Right kidney (tissue), 9 donors: Measurements from ENCODE around the gene C10orf90.
A peak's percentile ranks its signal among the peaks of the same experiment; 100 is the strongest.

ENCODE experiments used
- DNase-seq: peaks from one replicate; pipeline ENCODE4 v3.0.0-alpha.2; 2016
- long read RNA-seq, 8 donors: transcript quantifications; one replicate each; lab custom pipeline, GENCODE V29; 2026

The C10orf90 gene, protein sequence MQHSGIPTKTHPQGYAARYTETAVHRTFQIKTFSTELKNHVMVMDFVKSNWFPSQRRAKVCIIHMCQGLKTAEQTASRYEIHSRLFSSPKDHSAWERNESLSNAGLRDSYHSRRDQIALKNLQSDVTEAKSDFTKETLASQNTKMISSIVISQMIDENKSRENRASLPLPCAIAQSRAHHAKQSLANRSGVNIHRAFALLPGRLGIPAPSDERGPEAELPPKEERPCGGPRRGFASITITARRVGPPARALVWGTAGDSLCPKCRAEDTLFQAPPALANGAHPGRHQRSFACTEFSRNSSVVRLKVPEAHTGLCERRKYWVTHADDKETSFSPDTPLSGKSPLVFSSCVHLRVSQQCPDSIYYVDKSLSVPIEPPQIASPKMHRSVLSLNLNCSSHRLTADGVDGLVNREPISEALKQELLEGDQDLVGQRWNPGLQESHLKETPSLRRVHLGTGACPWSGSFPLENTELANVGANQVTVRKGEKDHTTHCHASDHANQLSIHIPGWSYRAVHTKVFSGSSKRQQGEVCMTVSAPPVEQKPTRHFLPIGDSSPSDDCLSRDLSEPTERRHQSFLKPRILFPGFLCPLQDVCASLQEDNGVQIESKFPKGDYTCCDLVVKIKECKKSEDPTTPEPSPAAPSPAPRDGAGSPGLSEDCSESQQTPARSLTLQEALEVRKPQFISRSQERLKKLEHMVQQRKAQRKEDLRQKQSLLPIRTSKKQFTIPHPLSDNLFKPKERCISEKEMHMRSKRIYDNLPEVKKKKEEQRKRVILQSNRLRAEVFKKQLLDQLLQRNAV
- long read RNA-seq, donor 1: 0 reads
- long read RNA-seq, donor 2: 0 reads
- long read RNA-seq, donor 3: 0 reads
- long read RNA-seq, donor 4: 0 reads
- long read RNA-seq, donor 5: 0 reads
- long read RNA-seq, donor 6, partial matches to known transcripts: 0 of 1 reads
- long read RNA-seq, donor 6, other reads (novel, unspliced or antisense): 0 of 1 reads
- long read RNA-seq, donor 7: 0 reads
- long read RNA-seq, donor 8: 0 reads

DNA sequence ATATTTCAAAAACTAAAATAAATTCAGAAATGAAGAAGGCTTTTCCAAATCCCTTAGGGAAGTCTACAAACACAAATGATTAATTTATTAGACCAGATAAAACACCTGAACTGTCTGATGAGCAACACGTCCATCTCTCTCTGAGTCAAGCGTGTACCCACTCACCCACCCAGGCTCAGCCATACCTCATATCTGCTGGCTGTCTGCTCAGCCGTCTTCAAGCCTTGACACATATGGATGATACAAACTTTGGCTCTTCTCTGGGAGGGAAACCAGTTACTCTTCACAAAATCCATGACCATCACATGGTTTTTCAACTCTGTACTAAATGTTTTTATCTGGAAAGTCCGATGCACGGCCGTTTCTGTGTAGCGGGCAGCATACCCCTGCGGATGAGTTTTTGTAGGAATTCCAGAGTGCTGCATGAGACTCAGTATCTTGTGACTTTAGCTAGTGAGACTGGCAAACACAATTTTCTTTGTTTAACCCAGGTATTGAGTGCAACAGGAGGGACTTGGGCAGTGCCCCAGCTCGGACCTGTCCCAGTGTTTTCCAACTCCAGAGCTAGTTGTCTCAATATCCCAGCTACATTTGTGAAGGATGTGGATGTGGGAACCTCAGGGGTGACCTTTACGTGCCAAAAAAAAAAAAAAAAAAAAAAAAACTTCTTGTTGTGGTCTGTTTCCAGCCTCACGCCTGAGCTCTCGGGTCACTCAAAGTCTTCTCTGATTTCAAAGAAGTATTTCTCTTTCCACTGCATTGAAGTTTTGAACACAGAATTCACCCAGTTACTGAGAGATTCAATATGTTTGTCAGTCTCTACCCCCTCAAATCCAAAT lies at the start of gene C10orf90:
TSS of gene C10orf90 (minus strand) at position 638 of the 839 bp plus-strand sequence. CDS start at position 425, 213 bp downstream.
- DNase-seq: no peak

DNA sequence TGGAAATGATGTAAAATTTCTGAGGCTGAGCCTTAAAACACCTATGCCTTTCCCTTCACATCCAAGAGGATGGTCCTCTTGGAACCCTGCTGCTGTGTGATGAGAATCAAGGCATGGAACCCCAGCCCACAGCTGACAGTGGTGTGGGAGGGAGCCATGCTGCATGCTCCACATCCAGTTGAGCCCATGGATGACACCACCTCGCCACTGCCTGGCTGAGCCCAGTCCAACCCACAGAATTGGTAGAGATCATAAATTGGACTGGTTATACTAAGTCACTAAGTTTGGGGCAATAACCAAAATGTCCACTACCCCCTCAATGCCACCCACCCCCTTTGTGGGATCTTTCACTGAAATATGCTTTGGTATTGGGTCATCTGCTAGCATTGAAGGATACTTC lies 45.9 kb upstream of the C10orf90 start:
- no peak for DNase-seq

DNA sequence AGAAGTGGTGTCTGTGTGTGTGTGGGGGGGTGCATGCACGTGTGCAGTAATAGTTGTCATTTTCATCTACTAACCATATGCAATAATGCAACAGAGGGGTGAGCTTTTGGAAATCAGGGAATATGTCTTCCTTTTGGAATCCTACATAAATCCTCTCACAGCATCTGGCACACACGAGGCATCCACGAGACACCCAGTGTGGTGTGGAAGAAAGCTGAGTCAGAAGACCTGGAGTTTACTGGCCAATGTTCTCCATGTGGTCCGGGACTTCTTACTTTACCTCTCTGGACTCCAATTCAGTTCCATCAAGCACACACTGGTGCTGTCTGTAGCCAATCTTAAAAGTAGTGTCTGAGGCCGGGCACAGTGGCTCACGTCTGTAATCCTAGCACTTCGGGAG lies 43.1 kb upstream of the C10orf90 start:
- no peak for DNase-seq

DNA sequence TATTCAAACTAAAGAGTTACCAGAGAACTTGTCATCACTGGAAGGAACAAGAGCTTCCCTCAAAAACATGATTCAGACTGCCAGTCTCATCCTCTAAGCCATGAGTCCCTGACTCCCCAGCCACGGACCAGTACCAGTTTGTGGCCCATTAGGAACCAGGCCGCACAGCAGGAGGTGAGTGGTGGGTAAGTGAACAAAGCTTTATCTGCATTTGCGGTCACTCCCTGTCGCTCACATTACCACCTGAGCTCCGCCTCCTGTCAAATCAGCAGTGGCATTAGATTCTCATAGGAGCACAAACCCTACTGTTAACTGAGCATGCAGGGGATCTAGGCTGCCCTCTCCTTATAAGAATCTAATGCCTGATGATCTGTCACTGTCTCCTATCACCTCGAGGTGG lies 42.2 kb upstream of the C10orf90 start:
- no peak for DNase-seq

DNA sequence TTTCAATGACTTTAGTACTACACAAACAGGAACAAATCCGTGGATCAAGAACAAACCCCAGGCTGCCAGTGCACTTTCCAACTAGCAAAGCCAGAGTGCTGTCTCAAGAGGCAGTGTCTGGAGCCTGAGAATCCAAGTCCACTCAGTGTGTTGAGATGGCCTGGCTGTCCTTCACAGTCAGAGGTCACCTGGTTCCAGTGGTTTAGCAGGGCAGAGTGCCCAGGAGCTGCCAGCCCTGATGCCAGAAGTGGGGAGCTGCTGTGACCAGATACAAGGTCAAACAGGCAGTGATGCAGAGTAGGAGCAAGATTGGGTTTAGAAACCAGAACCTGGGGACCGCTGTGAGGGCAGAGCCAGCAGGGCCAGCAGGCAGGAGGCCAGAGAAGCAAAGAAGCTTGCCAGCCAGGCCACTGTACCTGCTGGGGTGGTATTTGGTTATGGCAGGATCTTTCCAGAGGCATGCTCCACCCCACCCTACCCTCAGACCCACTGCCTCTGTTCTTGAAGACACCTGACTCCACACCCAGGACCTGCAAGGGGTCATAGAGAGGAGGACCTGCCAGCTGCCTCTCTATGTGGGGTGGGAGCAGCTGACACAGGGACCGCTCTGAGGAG lies 35.6 kb upstream of the C10orf90 start:
- DNase-seq: no peak

DNA sequence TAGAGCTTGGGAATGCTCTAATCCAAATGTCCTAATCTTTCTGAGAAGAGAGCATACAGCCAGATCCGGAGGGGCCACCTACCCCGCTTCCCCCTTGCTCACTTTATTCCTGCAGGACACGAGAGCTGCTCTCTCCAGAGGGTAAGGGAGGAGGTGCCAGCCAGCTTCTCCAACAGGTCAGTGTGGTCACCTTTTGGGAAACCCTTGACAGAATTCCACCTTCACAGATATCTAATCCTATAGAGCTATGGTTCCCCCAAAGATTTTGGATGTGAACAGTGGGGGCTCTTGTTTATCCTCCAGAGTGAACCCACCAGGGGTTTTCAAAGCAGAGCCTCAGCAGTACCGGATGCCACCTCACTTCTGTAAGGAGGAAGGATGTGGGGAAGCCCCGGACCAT lies 34.6 kb upstream of the C10orf90 start:
- DNase-seq: no peak

DNA sequence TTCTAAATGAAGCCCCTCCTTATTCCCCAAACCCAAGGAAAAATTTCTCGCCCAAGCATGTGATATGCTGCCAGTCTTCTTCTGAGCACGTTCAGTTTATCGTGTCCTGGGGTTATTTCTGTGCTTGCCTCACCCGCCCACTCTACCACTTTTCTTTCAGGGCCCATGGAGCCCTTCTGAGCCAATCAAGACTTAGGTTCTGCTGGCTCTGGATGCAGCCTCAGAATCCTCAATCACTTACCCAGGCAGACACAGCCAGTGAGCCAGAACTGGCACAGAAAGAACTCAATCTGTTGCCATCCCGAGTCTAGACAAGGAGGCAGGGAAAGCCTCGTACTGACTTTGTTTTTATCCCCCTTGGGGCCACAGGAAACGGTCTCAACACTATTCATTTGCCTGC lies 34.2 kb upstream of the C10orf90 start:
- no peak for DNase-seq

DNA sequence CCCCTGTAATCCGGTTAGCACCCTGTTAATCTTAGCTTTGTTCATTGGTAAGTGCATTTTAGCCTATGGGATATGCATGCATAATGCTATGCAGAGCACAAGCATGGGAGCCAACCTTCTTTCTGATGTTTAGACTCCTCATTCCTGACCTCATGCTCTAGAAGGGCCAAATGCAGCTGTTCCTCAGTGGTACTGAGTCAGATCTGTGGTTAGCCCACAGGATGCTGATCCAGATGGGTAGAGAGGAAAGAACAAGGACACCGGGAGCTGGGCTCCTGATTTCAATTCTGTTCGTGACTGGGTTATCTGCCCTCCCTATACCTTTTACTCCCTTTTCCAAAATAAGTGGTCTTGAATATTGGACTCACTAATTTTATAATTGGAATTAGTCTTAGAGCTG lies 31.7 kb upstream of the C10orf90 start:
- no peak for DNase-seq

DNA sequence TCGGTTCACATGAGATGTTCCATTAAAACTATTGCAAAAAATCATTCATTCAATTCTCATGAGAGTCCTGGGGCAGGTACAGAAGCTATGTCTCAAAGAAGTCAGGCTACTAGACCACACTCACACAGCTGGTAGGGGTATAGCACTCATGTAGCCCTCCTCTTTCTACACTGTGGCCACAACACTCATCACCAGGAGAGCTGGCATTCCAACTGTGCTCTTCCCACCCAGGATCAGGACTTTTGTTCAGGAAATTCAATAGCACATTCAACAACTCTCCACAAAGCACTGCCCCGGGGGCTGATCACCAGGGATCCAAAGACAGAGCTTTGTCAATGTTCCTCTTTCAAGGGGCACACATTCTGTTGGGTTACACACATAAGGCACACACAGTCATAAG lies 31.0 kb upstream of the C10orf90 start:
- no peak for DNase-seq

DNA sequence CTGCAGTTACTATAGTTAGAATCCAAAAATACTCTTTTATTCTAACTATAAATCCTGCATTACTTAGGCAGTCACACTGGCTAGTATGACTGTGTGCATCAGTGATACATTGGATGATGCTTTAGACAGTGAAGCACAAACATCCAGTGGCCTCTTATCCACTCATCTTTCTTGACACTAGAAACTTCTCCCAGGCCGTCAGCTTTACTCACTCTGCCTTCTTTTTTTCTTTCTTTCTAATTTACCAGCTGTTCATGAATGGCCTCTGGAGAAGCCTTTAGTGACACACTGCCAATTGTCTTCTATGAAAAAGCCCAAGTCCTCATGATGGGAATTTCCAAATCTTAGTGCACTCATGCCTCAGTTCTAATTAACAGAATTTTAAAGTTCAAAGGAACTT lies 26.2 kb upstream of the C10orf90 start:
- no peak for DNase-seq

DNA sequence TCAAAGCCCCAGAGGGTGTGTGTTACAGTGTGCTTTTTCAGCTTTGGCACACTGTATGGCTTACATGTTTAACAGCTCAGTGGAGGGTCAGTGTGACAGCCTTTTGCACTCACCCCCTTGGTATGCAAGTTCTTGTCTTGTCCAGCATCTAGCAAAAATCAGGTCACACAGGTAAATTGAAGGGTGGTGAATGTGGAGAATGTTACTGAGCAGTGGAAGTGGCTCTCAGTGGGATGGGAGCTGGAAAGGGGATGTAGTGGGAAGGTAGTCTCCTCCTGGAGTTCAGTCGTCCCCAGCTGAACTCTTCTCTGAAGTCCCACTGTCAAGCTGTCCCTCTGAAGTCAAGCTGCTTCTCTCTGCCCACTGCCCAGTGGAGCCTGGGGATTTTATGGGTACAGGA lies 21.0 kb upstream of the C10orf90 start:
- no peak for DNase-seq

DNA sequence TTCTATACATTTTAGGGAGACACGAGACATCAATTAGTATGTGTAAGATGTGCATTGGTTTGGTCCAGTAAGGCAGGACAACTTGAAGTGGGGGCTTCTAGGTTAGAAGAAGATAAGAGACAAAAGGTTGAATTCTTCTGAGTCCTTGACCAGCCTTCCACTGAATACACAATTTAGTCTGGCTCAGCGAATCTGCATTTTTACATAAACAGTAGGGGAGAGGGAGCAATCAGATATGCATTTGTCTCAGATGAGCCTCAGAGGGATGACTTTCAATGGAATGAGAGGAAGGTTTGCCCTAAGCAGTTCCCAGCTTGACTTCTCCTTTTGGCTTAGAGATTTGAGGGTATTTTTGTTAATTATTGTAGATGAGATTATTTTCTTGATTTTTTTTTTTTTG lies 20.0 kb upstream of the C10orf90 start:
- DNase-seq: no peak

DNA sequence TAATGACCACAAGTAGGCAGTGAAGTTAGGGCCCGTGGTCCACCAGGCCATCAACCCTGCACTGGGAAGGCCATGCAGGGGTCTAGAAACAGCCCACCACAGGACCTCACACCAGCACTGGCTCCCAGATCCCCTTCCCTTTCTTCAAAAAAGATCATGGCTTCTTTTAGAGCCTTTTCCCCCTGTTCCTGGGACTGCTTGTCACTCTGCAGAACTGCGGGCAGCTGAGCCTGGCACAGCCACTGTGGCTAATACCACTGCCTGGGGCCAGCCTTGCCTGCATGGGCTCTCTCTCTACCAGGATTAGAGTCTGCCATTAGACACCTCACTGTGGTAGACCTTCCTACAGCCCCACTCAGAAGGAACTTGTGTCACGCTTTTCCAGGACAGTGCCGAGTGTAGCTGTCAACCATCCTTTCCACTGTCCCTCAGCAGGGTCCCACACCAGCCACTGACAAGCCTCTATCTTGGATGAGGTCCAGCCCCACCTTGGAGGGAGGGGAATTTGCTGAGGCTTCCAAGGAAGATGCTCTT lies 19.0 kb upstream of the C10orf90 start:
- DNase-seq: no peak

DNA sequence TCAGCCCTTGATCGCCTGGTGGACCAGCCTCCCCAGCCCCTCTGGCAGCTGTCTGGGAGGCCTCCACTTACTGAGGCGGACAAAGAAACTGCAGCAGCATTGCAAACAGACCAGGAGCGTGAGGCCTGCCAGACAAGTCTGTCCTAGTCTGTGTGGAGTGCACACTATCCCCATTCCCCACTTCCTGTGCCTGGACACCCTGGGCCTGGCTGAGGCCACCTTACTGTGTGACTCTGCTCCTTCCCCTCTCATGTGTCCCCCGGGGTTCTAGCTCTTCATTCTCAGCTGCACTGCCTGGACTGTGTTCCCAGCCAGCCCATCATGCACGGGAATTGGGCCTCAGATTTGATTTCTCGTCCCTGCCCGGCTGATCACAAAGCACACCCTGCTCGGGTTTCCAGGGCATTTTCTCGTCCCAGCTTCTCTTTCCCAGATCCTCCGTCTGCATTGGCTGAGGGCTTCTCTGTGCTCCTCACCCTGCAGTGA lies 16.7 kb upstream of the C10orf90 start:
- DNase-seq: peak; percentile 13

DNA sequence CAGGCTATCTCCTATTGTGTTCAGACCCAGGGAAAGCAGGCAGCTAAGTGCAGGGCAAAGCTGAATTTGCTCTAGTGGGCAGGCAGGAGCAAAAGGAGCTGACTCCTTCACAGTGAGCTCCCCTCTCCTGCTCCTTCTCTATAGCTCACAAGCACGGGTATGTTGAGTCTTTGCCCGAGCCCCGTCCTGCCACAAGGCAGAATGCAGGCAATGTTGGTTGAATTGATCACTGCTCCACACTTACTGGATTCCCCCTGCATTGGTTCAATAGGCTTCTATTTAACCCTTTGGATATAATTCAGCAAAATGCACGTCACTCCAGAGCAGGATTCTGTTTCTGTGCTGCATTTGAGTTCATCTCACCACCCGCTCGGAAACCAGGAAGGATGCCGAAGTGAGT lies 16.2 kb upstream of the C10orf90 start:
- no peak for DNase-seq

DNA sequence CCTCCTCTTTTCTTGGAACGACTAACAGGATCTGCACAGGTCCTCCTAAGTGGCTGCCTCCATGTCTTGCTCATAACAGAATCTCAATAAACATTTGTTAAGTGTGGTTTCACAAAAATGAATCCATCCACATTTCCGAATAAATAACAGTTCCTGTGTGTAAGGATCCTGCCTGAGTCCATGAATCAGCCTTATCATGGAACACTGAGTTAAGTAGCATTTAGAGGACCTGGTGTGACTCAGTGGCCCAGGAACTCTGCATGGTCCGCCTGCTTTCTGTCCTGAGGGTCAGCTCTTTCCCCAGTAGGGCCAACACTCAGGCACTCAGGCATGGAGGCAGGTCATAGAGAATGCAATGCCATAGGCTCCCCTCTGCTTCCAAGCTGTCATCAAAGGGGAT lies 15.8 kb upstream of the C10orf90 start:
- DNase-seq: no peak

DNA sequence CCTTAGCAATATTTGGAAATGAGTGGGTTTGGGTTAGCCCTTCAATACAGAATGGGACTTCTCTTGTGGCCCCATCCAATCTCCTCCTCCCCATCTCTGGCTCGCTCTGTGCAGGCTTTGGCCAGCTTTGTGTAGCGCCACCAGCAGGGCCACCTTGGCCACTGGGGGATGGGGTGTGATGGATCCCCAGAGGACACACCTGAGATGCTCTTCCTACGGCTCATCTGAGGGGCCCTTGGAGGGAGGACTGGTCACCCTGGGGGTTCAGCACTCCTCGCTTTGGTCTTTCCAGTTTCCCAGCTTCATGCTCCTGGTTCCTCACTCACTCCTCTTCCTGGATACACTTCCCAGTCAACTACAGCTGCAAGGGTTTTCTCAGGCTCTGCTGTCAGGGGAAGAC lies 15.3 kb upstream of the C10orf90 start:
- no peak for DNase-seq

DNA sequence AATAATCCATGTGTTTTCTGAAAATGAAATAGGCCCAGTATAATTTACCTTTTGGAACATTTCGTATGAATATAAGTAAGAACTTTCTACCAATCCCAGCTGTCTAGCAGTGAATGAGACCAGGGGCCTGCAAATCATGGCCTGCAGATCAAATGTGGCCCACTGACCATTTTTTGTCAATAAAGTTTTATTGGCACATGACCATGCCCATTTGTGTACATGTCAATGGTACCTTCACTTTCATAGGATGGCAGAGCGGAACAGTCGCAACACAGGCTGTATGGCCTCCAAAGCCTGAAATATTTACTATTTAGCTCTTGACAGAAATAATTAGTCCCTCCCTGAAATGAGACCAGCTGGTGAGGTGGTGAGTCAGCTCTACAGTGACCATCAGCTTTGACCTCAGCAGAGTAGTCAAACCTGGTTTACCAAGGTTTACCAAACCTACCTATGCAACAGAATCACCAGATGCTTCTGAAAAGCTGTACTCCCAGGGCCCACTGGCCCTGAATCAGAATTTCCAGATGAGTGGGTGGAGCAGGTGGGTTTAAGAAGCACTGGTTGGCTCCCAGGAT lies 13.8 kb upstream of the C10orf90 start:
- DNase-seq: no peak

DNA sequence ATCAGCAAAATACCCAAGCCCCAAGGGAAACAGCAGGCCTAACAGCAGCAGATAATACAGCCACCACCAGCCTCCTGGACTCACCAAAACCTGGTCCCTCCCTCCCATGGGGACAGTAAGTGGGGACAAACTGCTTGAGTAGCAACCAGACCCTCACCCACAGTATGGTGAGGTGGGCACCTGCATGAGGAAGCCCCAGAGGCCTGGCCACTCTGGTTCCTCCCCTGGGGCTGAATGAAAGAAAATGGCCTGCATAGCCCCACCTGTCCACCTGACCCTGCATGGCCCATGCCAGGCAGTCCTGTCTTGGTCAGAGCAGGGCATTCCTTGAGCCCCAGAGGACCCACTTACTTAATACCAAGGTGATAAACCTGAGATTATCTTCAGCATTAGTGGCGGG lies 13.0 kb upstream of the C10orf90 start:
- DNase-seq: no peak

DNA sequence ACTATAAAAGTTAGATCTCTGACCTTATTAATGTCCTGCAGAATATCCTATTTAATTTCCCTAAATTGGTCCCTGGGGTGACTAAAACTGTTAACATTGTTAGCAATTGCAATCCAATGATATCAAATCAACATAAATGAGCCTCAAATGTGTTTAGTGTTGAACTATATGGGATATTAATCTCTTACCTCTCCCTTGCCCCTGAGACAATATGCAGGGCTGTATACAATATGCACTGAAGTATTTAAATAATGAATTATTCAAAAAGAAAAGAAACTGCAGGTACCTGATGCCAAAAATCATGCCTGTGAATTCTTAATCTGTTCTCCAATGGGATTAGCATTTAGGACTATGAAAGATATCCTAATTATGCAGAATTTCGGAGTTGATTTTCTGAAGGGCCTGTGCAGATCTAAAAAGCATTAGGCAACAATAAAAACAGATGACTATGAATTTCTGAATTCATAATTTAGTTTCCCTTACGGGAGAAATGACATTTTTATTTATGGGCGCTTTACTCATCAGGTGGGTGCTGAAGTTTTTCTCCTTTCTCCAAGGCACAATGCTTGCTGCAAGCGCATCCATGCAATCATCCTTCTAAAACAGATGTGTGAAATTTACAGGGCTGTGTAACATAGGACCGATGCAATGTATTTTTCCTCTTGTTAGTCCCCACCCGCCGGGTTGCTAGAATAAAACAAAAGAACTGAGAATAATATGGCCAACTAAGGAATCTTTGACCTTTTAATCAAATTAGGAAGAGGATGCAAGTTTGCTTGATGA lies 5.4 kb upstream of the C10orf90 start:
- DNase-seq: no peak
